Ishikawa (cell line): Measurements from ENCODE around the gene RAB40C.

Experiments
- CEBPB ChIP-seq: IDR thresholded peaks from 2 replicates; pipeline ENCODE4 v1.6.1; 2012
- CREB1 ChIP-seq: IDR thresholded peaks from 2 replicates; pipeline ENCODE4 v1.6.1; 2012; ENCODE audit warnings: low read depth
- EGR1 ChIP-seq: IDR thresholded peaks from 2 replicates; pipeline ENCODE4 v1.6.1; 2012
- EP300 ChIP-seq: IDR thresholded peaks from 2 replicates; pipeline ENCODE4 v1.6.1; 2012; ENCODE audit warnings: borderline replicate concordance
- FOXM1 ChIP-seq: IDR thresholded peaks from 2 replicates; pipeline ENCODE4 v1.6.1; 2012; ENCODE audit warnings: low read depth, borderline replicate concordance
- MAX ChIP-seq: IDR thresholded peaks from 2 replicates; pipeline ENCODE4 v1.6.1; 2012
- NFIC ChIP-seq: IDR thresholded peaks from 2 replicates; pipeline ENCODE4 v1.6.1; 2012
- RAD21 ChIP-seq: IDR thresholded peaks from 2 replicates; pipeline ENCODE4 v1.6.1; 2012; ENCODE audit warnings: low read depth
- TAF1 ChIP-seq: IDR thresholded peaks from 2 replicates; pipeline ENCODE4 v1.6.1; 2012; ENCODE audit warnings: low read depth, mild to moderate bottlenecking
- TCF12 ChIP-seq: IDR thresholded peaks from 2 replicates; pipeline ENCODE4 v1.6.1; 2012; ENCODE audit warnings: low read depth
- TEAD4 ChIP-seq: IDR thresholded peaks from 2 replicates; pipeline ENCODE4 v1.6.1; 2012
- YY1 ChIP-seq: IDR thresholded peaks from 2 replicates; pipeline ENCODE4 v1.6.1; 2012; ENCODE audit warnings: low read depth
- ZBTB7A ChIP-seq: IDR thresholded peaks from 2 replicates; pipeline ENCODE4 v1.6.1; 2012; ENCODE audit warnings: low read depth
- TF ChIP-seq, protein P1 (sequence below): IDR thresholded peaks from 2 replicates; pipeline ENCODE4 v1.6.1; 2012; ENCODE audit warnings: low read depth, mild to moderate bottlenecking
- TF ChIP-seq, protein P2 (sequence below): IDR thresholded peaks from 2 replicates; pipeline ENCODE4 v1.6.1; 2012

The RAB40C gene

DNA sequence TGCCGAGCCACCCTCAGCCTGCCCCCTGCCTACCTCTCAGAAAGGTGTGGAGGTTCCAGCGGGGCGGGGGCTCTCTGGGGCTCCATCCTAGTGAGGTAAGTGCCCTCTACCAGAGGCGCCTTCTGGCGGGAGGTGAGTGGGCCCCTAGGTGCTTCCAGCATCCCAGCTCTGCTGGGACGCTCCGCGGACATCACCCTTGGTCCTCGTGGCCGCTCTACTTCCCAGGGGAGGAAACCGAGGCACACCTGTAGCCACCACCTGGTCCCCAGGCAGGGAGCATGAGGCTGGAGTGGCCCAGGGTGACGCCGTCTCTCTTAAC lies 53.1 kb downstream of the RAB40C start:
- no peak for TF ChIP-seq YY1
- TF ChIP-seq CEBPB, result no peak
- TF ChIP-seq ZBTB7A, result no peak
- TF ChIP-seq NFIC, result no peak
- no peak for TF ChIP-seq EGR1
- no peak for TF ChIP-seq TCF12
- TF ChIP-seq RAD21, result no peak

GRCh38 chr16:644556-644955 lies 54.7 kb downstream of the RAB40C start:
- TF ChIP-seq EGR1 (no peak), TAF1 (no peak), CREB1 (no peak), EP300 (no peak), NFIC (no peak), FOXM1 (no peak), MAX (no peak), ZBTB7A (no peak), CEBPB (no peak), TEAD4 (no peak), YY1 (no peak), TCF12 (no peak), RAD21 (no peak)
- TF ChIP-seq, protein P1, sequence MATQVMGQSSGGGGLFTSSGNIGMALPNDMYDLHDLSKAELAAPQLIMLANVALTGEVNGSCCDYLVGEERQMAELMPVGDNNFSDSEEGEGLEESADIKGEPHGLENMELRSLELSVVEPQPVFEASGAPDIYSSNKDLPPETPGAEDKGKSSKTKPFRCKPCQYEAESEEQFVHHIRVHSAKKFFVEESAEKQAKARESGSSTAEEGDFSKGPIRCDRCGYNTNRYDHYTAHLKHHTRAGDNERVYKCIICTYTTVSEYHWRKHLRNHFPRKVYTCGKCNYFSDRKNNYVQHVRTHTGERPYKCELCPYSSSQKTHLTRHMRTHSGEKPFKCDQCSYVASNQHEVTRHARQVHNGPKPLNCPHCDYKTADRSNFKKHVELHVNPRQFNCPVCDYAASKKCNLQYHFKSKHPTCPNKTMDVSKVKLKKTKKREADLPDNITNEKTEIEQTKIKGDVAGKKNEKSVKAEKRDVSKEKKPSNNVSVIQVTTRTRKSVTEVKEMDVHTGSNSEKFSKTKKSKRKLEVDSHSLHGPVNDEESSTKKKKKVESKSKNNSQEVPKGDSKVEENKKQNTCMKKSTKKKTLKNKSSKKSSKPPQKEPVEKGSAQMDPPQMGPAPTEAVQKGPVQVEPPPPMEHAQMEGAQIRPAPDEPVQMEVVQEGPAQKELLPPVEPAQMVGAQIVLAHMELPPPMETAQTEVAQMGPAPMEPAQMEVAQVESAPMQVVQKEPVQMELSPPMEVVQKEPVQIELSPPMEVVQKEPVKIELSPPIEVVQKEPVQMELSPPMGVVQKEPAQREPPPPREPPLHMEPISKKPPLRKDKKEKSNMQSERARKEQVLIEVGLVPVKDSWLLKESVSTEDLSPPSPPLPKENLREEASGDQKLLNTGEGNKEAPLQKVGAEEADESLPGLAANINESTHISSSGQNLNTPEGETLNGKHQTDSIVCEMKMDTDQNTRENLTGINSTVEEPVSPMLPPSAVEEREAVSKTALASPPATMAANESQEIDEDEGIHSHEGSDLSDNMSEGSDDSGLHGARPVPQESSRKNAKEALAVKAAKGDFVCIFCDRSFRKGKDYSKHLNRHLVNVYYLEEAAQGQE, result no peak
- TF ChIP-seq, protein P2, sequence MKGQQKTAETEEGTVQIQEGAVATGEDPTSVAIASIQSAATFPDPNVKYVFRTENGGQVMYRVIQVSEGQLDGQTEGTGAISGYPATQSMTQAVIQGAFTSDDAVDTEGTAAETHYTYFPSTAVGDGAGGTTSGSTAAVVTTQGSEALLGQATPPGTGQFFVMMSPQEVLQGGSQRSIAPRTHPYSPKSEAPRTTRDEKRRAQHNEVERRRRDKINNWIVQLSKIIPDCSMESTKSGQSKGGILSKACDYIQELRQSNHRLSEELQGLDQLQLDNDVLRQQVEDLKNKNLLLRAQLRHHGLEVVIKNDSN, result no peak

GRCh38 chr16:645852-646678 lies 56.2 kb downstream of the RAB40C start:
- TF ChIP-seq FOXM1 (no peak), RAD21 (no peak)

- no peak for TF ChIP-seq TEAD4
- no peak for TF ChIP-seq EP300
- TF ChIP-seq TAF1, result no peak
- no peak for TF ChIP-seq CREB1
- TF ChIP-seq YY1, result no peak
- no peak for TF ChIP-seq FOXM1
- TF ChIP-seq EGR1, result no peak
- no peak for TF ChIP-seq RAD21
- TF ChIP-seq, protein P1, result no peak
- TF ChIP-seq MAX, result no peak
- TF ChIP-seq ZBTB7A, result no peak
- TF ChIP-seq, protein P2, result no peak
Observed at GRCh38 chr16:646679-647172, 56.9 kb downstream of the RAB40C start.

DNA sequence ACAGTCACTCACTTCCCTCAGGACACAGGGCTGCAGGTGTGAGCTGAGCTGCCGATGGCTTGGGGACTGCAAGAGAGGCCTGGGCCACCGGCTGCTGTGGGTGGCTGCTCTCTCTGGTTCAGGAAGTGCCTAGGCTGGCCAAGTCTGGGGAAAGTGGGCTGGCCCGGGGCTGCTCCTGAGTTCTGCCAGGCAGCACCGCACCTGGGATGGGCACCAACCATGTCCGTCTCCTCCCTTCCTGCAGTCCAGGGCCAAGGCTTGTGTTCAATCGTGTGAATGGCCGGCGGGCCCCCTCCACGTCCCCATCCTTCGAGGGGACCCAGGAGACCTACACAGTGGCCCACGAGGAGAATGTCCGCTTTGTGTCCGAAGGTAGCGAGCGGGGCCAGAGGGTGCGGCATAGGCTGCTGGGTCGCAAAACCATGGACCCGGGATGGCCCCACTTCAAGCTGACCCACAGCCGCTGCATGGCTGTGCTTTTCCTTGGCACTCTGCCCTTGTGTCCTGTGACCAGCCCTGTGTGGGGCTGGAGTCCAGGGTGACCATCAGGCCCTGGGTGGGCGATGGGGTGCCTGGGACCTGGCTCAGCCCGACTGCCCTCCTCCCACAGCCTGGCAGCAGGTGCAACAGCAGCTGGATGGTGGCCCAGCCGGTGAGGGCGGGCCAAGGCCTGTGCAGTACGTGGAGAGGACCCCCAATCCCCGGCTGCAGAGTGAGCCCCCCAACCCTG lies 57.5 kb downstream of the RAB40C start:
- TF ChIP-seq, protein P1, result no peak
- TF ChIP-seq NFIC (no peak), TCF12 (no peak), EP300 (no peak), MAX (no peak), CEBPB (no peak), YY1 (no peak), ZBTB7A (no peak), RAD21 (no peak), EGR1 (no peak), FOXM1 (no peak), CREB1 (no peak), TEAD4 (no peak), TAF1 (no peak)
- TF ChIP-seq, protein P2, result no peak
